Parathyroid adenoma (tissue), 2 donors: ENCODE data around the gene TRIM8.
"Not testable (repeated sequence)": the region's sequence is repeated elsewhere in the genome, so short reads cannot be mapped to it uniquely, and the experiment has no call there.

ENCODE experiments used
- H2AFZ ChIP-seq: fragments of 300-600 bp; sonication (generic); one replicate; pipeline ENCODE4 v1.7.0; 2017; ENCODE audit warnings: antibody characterized with exemption, mild to moderate bottlenecking
- H3K27ac ChIP-seq: fragments of 300-600 bp; sonication (generic); one replicate; pipeline ENCODE4 v1.7.0; 2017
- H3K27me3 ChIP-seq: fragments of 300-600 bp; sonication (generic); one replicate; pipeline ENCODE4 v1.7.0; 2017; ENCODE audit warnings: low read length; ENCODE audit not compliant: control insufficient read depth, insufficient read depth
- H3K36me3 ChIP-seq: fragments of 300-600 bp; sonication (generic); one replicate; pipeline ENCODE4 v1.7.0; 2017; ENCODE audit warnings: low read length; ENCODE audit not compliant: control insufficient read depth, insufficient read depth
- H3K4me1 ChIP-seq: fragments of 300-600 bp; sonication (generic); one replicate; pipeline ENCODE4 v1.7.0; 2017; ENCODE audit warnings: control low read depth
- H3K4me2 ChIP-seq: fragments of 300-600 bp; sonication (generic); one replicate; pipeline ENCODE4 v1.7.0; 2017; ENCODE audit warnings: low read length
- H3K4me3 ChIP-seq: fragments of 300-600 bp; sonication (generic); one replicate; pipeline ENCODE4 v1.7.0; 2017; ENCODE audit warnings: low read depth, low read length
- H3K79me2 ChIP-seq: fragments of 300-600 bp; sonication (generic); one replicate; pipeline ENCODE4 v1.7.0; 2017; ENCODE audit warnings: control low read depth
- H3K9ac ChIP-seq: fragments of 300-600 bp; sonication (generic); one replicate; pipeline ENCODE4 v1.7.0; 2017; ENCODE audit warnings: mild to moderate bottlenecking
- H3K9me3 ChIP-seq: fragments of 300-600 bp; sonication (generic); one replicate; pipeline ENCODE4 v1.7.0; 2017; ENCODE audit warnings: low read length; ENCODE audit not compliant: control insufficient read depth
- CTCF ChIP-seq: fragments of 300-600 bp; sonication (generic); IDR thresholded peaks from one replicate; pipeline ENCODE4 v1.7.0; 2017; ENCODE audit warnings: antibody characterized with exemption, mild to moderate bottlenecking
- donor health status: primary hyperparathyroidism.

TRIM8 gene

GRCh38 chr10:102682981-102683380, 38.7 kb downstream of the TRIM8 start:
- TF ChIP-seq CTCF = no peak
- Histone ChIP-seq H3K4me3 (no peak overlapping the region), H3K36me3 (no peaks in the 10 kb centered on the region), H3K27me3 (no peaks in the 10 kb centered on the region), H3K9ac (no peak overlapping the region), H3K4me1 (peaks cover 25% of the 10 kb centered on the region), H3K27ac (peak overlapping the region; percentile 29), H2AFZ (no peak overlapping the region), H3K4me2 (no peak overlapping the region), H3K9me3 (no peaks in the 10 kb centered on the region), H3K79me2 (peaks cover 10% of the 10 kb centered on the region)

GRCh38 chr10:102683736-102684135, 39.5 kb downstream of the TRIM8 start:
- Histone ChIP-seq H3K4me2 (no peak overlapping the region), H3K9me3 (no peaks in the 10 kb centered on the region), H3K79me2 (peaks cover 10% of the 10 kb centered on the region), H3K9ac (no peak overlapping the region), H3K27ac (peak overlapping the region; percentile 29), H3K27me3 (no peaks in the 10 kb centered on the region), H3K4me3 (no peak overlapping the region), H3K36me3 (no peaks in the 10 kb centered on the region), H2AFZ (peak overlapping the region; percentile 34), H3K4me1 (peaks cover 18% of the 10 kb centered on the region)
- TF ChIP-seq CTCF = no peak

- no peak overlapping the region for H2AFZ ChIP-seq
- no peak overlapping the region for H3K9ac ChIP-seq
- no peaks in the 10 kb centered on the region for H3K4me1 ChIP-seq
- peaks cover 7% of the 10 kb centered on the region for H3K79me2 ChIP-seq
- H3K4me3 ChIP-seq = no peak overlapping the region
- no peaks in the 10 kb centered on the region for H3K27me3 ChIP-seq
- no peak overlapping the region for H3K27ac ChIP-seq
- TF ChIP-seq CTCF = no peak
- H3K9me3 ChIP-seq = no peaks in the 10 kb centered on the region
- H3K36me3 ChIP-seq = no peaks in the 10 kb centered on the region
- H3K4me2 ChIP-seq = no peak overlapping the region
Measured at GRCh38 chr10:102691285-102692066, 47.2 kb downstream of the TRIM8 start.

GRCh38 chr10:102695401-102695800, 51.1 kb downstream of the TRIM8 start:
- not testable (repeated sequence) for H3K36me3 ChIP-seq
- peaks cover 19% of the 10 kb centered on the region for H3K79me2 ChIP-seq

GRCh38 chr10:102696736-102697135, 52.5 kb downstream of the TRIM8 start:
- Histone ChIP-seq H3K9me3 (no peaks in the 10 kb centered on the region), H3K36me3 (no peaks in the 10 kb centered on the region), H3K27me3 (no peaks in the 10 kb centered on the region), H3K79me2 (peaks cover 24% of the 10 kb centered on the region), H3K4me1 (no peaks in the 10 kb centered on the region), H3K4me2 (no peak overlapping the region), H3K27ac (no peak overlapping the region), H3K9ac (no peak overlapping the region), H3K4me3 (no peak overlapping the region), H2AFZ (no peak overlapping the region)
- no peak for TF ChIP-seq CTCF

More at GRCh38 chr10:102695401-102695800, 51.1 kb downstream of the TRIM8 start:
- not testable (repeated sequence) for H3K9me3 ChIP-seq, H3K4me1 ChIP-seq, H3K4me2 ChIP-seq, H2AFZ ChIP-seq, H3K27me3 ChIP-seq, H3K9ac ChIP-seq, H3K4me3 ChIP-seq, H3K27ac ChIP-seq
